GM10266 (cell line): Measurements from ENCODE around the gene RCC1.
"Not testable (repeated sequence)": the region's sequence is repeated elsewhere in the genome, so short reads cannot be mapped to it uniquely, and the experiment has no call there.

Experiments used
- DNase-seq: peaks from one replicate; pipeline ENCODE4 v3.0.0; 2012; ENCODE audit errors: extremely low spot score
- TF ChIP-seq, protein P1 (sequence below): IDR thresholded peaks from 2 replicates; pipeline ENCODE4 v1.5.1; 2012; ENCODE audit warnings: mild to moderate bottlenecking, low read depth; ENCODE audit not compliant: control insufficient read depth, insufficient read depth; ENCODE audit errors: missing control alignments

Gene RCC1

DNA sequence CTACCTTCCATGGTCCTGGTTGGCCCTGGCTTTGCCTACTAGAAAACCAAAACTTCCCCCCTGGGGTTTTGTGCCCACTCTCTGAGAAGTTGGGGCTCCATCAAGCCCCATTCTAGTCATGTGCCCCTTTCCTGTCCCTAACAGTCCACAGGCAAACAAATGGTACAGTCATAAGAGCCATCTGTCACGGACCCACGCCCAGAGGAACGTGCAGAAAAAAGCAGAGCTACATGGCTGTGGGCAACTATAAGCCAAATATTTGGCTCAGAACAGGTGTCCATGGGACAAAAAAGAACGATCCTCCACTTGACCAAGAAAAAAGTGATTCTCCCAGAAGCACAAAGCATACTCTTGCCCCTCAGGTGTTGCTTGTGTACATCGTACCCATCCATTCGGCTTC lies 32.4 kb downstream of the RCC1 start:
- no peak for DNase-seq
- TF ChIP-seq, protein P1, sequence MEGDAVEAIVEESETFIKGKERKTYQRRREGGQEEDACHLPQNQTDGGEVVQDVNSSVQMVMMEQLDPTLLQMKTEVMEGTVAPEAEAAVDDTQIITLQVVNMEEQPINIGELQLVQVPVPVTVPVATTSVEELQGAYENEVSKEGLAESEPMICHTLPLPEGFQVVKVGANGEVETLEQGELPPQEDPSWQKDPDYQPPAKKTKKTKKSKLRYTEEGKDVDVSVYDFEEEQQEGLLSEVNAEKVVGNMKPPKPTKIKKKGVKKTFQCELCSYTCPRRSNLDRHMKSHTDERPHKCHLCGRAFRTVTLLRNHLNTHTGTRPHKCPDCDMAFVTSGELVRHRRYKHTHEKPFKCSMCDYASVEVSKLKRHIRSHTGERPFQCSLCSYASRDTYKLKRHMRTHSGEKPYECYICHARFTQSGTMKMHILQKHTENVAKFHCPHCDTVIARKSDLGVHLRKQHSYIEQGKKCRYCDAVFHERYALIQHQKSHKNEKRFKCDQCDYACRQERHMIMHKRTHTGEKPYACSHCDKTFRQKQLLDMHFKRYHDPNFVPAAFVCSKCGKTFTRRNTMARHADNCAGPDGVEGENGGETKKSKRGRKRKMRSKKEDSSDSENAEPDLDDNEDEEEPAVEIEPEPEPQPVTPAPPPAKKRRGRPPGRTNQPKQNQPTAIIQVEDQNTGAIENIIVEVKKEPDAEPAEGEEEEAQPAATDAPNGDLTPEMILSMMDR = no peak

DNA sequence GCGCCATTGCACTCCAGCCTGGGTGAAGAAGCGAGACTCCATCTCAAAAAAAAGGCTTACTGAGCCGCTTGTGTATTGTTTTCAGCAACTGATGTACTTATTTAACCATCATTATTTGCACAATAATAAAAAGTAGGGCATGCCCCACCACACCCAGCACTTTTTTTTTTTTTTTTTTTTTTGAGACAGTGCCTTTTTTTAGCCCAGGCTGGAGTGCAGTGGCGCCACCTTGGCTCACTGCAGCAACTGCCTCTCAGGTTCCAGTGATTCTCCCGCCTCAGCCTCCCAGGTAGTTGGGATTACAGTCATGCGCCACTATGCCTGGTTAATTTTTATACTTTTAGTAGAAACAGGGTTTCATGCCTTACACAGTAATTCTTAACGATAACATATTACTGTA lies 34.8 kb downstream of the RCC1 start:
- DNase-seq = no peak
- TF ChIP-seq, protein P1 = no peak

DNA sequence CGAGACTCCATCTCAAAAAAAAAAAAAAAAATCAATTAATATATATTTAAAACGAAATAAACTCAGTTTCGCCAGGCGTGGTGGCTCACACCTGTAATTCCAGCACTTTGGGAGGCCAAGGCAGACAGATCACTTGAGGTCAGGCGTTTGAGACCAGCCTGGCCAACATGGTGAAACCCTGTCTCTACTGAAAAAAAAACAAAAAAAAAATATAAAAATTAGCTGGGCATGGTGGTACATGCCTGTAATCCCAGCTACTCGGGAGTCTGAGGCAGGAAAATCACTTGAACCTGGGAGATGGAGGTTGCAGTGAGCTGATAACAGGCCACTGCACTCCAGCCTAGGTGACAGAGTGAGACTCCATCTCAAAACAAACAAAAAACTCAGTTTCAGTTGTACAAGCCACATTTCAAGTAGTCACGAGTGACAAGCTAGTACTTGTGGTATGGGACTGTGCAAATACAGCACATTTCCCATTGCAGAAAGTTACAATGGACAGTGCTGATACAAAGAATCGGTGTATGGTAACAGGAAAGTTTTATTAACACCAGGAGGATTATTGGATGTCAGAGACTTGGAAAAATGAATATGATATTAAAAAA lies 35.7 kb downstream of the RCC1 start:
- not testable (repeated sequence) for DNase-seq

DNA sequence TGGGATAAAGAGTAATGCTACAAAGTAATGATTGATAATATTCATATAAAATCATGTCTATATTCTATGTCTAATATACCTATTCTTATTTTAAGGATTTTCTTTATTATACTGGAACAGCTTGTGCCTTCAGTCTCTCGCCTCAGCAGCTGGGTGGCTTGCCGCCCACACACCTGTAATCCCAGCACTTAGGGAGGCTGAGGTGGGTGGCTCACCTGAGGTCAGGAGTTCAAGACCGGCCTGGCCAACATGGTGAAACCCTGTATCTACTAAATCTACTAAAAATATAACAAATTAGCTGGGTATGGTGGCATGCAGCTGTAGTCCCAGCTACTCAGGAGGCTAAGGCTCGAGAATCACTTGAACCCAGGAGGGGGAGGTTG lies 39.4 kb downstream of the RCC1 start:
- TF ChIP-seq, protein P1 = no peak
- DNase-seq = no peak

DNA sequence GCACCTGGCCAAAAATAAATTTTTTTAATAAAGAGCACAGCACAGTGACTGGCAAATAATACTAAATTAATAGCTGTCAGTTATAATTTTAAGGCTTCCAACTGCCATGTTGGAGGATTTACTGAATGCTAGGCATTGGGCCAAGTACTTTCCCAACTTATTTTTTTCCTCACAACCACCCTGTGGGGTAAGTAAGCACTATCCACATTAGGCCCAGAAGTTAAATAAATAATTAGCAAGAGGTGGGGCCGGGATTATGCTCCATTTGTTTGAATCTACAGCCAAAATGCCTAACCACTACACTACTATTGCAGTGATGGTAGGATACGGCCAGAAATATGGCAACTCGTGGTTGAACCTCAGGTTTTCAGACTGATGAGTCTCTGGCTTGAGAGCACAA lies 42.5 kb downstream of the RCC1 start:
- DNase-seq = no peak
- TF ChIP-seq, protein P1 = no peak

DNA sequence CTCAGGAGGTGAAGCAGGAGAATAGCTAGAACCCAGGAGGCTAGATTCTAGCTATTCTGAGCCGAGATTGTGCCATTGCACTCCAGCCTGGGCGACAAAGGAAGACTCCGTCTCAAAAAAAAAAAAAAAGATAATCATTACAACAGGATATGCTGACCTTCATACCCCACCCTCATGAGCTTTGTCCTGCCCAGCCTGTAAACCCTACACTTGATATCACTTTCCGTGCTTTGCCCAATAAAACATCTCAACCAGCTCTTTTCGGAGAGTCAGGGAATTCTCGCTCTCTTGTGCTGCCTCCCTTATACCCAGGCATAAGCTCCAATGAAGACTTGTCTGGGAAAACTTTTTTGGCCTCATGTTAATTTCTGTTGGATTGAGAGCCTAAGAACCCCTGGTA lies 45.5 kb downstream of the RCC1 start:
- no peak for DNase-seq
- TF ChIP-seq, protein P1 = no peak

DNA sequence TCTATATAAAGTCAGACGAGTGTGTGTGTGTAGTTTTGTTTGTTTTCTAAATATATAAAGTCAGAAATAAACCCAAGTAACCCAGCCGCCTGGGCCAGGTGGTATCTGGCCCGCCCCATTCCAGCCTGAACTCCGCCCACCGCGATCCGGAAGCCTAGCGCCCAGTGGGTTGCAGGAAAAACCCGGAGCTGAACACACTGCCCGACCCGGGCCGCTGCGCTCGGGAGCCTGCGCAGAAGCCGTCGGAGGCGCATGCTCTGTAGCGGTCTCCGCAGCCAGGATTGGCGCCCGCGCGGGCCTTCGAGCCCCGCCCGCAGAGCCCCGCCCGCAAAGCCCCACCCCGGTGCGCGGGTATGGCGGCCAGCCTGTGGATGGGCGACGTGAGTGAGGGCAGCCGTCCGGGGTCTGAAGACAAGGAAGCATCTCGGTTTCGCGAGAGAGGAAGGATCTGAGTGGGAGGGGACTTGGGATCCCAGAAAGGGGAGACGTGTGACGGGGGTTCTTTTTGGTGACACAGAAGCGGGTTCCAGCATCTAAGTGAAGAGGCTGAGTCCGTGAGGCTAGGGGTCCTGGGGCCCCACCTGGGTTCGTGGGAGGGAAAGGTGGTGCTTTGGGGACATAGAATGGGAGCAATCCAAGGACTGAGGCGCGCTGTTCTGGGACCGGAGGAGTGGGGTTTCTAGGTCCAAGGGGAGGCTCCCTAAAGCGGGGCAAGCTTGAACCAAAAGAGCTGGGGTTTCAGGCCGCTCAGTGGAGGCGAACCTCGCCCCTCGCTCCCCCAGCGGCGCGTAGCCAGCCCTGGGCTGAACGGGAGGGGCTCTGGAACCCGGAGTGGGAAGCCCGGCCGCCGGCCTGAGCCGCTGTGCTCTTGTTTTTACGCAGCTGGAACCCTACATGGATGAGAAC lies 47.2 kb downstream of the RCC1 start, which contains the start of gene TRNAU1AP:
TSS of gene TRNAU1AP (plus strand) at position 328 of the 906 bp plus-strand sequence. CDS start at position 354, 26 bp downstream.
- peak; percentile 96 for DNase-seq
- TF ChIP-seq, protein P1 = no peak

DNA sequence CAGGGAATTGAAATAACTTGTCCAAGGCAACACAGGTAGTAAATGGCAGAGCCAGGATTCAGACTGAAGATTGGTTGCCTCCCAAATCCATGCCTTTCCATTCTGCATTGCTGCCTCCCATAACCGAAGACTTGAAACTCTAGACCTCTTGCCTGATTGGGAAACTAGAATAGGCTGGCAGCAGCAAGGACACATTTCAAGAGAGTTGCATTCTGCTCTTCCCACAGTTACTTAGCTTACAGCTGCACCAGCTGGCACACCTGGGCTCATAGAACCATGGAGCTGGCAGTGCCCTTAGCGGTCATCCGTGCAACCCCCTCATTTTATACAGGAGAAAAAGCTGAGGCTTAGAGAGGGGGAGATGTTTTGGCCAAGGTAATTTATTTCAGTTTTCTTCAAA lies 55.0 kb downstream of the RCC1 start:
- TF ChIP-seq, protein P1 = no peak
- no peak for DNase-seq
